Dermis lymphatic vessel endothelial cell (primary cell): ENCODE results near the gene KRT77. TPM values are rescaled to one million over a fixed set of nuclear protein-coding genes. Genes with fewer than 3 reads are reported as not detected.

Experiments
- total RNA-seq: library from RNA; depleted of rRNA; stranded (reverse); fragments of >200 nt; gene quantifications from 2 replicates; pipeline ENCODE4 v1.2.1, GENCODE V29; 2014

KRT77 gene
- total RNA-seq: not detected in 2 replicates

GRCh38 chr12:52703424-52703823 is at the start of gene KRT77:
Gene KRT77 (minus strand): TSS chr12:52703524. CDS start chr12:52703434, 90 bp downstream.

GRCh38 chr12:52680363-52680762 is 23.0 kb downstream of the KRT77 start, which contains the start of gene KRT1:
Gene KRT1 (minus strand): TSS chr12:52680407. CDS start chr12:52680348, 59 bp downstream.

DNA sequence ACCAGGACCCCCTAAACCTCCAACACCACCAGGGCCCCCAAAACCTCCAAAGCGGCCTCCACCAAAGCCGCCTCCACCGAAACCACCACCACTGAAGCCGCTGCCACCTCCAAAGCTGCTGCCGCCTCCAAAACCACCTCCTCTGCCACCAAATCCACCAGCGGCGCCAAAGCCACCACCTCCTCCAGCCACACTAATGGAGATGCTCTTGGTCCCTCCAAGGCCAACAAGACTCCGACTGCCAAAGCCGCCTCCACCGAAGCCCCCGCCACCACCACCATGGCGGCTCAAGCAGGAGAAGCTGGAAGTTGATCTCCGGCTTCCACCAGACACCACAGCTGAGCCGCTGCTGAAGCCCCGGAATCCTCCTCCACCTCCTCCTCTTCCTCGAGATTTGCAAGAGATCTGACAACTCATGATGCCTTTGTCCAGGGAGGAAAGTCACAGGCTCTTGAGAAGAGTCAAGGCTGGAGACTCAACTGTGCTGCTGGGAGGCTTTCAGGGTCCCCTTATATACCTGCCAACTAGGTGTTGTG is 51.5 kb downstream of the KRT77 start, which contains the start of gene KRT2:
Gene KRT2 (minus strand): TSS at position 486 of the 536 bp plus-strand sequence. CDS start 69 bp downstream, at position 417.

Other genes with a start within 250 kb of the KRT77 start
- under 0.01 TPM in 1 of 2 replicates, not detected in the other for gene KRT6C, start 229.7 kb downstream of the KRT77 start, total RNA-seq
- 0.11 TPM in 1 of 2 replicates, not detected in the other for gene KRT6A, start 210.3 kb downstream of the KRT77 start, total RNA-seq
- 0.11 TPM in 1 of 2 replicates, not detected in the other for gene KRT5, start 183.1 kb downstream of the KRT77 start, total RNA-seq
- not detected in 2 replicates for gene KRT71, start 150.4 kb downstream of the KRT77 start, total RNA-seq
- not detected in 2 replicates for gene KRT74, start 129.7 kb downstream of the KRT77 start, total RNA-seq
- gene KRT72, start 102.1 kb downstream of the KRT77 start, total RNA-seq: not detected in 2 replicates
- gene KRT73, start 85.0 kb downstream of the KRT77 start, total RNA-seq: not detected in 2 replicates
- gene KRT2, start 51.3 kb downstream of the KRT77 start, total RNA-seq: not detected in 2 replicates
- not detected in 2 replicates for gene KRT1, start 23.1 kb downstream of the KRT77 start, total RNA-seq
- not detected in 2 replicates for gene KRT76, start 73.8 kb upstream of the KRT77 start, total RNA-seq
- not detected in 2 replicates for gene KRT3, start 92.6 kb upstream of the KRT77 start, total RNA-seq
- not detected in 2 replicates for gene KRT4, start 110.6 kb upstream of the KRT77 start, total RNA-seq
- gene KRT79, start 130.8 kb upstream of the KRT77 start, total RNA-seq: not detected in 2 replicates
- not detected in 2 replicates for gene KRT78, start 145.5 kb upstream of the KRT77 start, total RNA-seq
- 9.4 and 13.1 TPM in 2 replicates for gene KRT8, start 201.6 kb upstream of the KRT77 start, total RNA-seq
- gene KRT18, start 245.6 kb upstream of the KRT77 start, total RNA-seq: 112 and 131 TPM in 2 replicates